H1 (cell line): ENCODE results near the gene SMARCB1. TPM values are rescaled to one million over a fixed set of nuclear protein-coding genes. Genes with fewer than 3 reads are reported as not detected.

Experiments used
- ATF2 ChIP-seq: IDR thresholded peaks from 2 replicates; pipeline ENCODE4 v1.6.1; 2012; ENCODE audit warnings: low read length, inconsistent platforms
- EZH2 ChIP-seq: fragments of 200-600 bp; sonication (generic); IDR thresholded peaks from 2 replicates; pipeline ENCODE4 v1.7.1; 2012; ENCODE audit warnings: low read depth, mild to moderate bottlenecking, moderate library complexity, low read length, inconsistent platforms; ENCODE audit not compliant: severe bottlenecking
- TBP ChIP-seq: IDR thresholded peaks from 2 replicates; pipeline ENCODE4 v1.6.1; 2011; ENCODE audit warnings: low read depth, low read length, improper control_type of control experiment
- polyA plus RNA-seq, 7 experiments: library from polyadenylated mRNA; depleted of rRNA in 3 of 7; stranded (reverse) in 5 of 7; unstranded in 2 of 7; fragments of >200 nt in 5 of 7; fragments of 200-250 nt in 2 of 7; gene quantifications; 1 replicate in 5 of 7; 2 replicates in 1 of 7; 4 replicates in 1 of 7; pipeline versions ENCODE4 v1.2.1 to v1.2.3, GENCODE V29; 2011 to 2013; ENCODE audit warnings: missing spikeins in 2 of 7, mixed read lengths in 2 of 7
- total RNA-seq: library from RNA; stranded (reverse); fragmentation: NEBNext Ultra II Directional; extraction: Animal tissue kit (Norgen Biotek cat#: 25700); gene quantifications from 2 replicates; pipeline ENCODE4 v1.2.1, GENCODE V29; 2021

The SMARCB1 gene
- total and polyA plus RNA-seq, 2 of the 8 experiments (the other 6 are each of a cell fraction or from before 2014, with no cell fraction given), result 116 to 145 TPM

- TF ChIP-seq ATF2, result no peak
- no peak for TF ChIP-seq TBP
- TF ChIP-seq EZH2, result no peak
- TF ChIP-seq, all 59 proteins: peak for 0
Measured at GRCh38 chr22:23779083-23779482, 7.7 kb upstream of the SMARCB1 start (continued).
